ENCODE measurements around the gene PNMA8C.

The PNMA8C gene

GRCh38 chr19:46428239-46429135 lies at the start of gene PNMA8C:
Gene PNMA8C, minus strand, starts transcription at chr19:46428936. Its CDS starts 577 bp downstream, at chr19:46428359.
- DNase-seq (ENCODE audit: low spot score) = peak; percentile 67

DNA sequence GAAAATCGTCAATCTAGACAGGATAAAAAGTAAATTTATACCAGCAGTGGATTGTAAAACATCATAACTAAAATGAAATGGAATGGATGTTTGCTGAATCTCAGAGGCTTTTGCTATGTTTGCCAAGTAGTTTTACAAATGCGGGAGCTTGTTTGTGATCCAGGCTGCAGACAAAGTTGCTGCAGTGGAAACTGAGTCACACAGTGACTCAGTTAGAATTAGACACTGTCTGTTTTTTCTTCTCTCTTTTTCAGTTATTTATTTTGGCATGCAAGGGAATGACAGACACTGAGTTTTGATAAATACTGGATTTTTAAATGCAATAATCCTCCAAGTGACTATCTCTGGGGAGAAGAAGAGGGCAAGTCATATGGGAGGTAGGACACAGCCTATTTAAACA lies 47.2 kb upstream of the PNMA8C start:
- no peak for DNase-seq (ENCODE audit: low spot score)

- no peak for DNase-seq (ENCODE audit: low spot score)
Observed at GRCh38 chr19:46474211-46474610, 45.5 kb upstream of the PNMA8C start.

DNA sequence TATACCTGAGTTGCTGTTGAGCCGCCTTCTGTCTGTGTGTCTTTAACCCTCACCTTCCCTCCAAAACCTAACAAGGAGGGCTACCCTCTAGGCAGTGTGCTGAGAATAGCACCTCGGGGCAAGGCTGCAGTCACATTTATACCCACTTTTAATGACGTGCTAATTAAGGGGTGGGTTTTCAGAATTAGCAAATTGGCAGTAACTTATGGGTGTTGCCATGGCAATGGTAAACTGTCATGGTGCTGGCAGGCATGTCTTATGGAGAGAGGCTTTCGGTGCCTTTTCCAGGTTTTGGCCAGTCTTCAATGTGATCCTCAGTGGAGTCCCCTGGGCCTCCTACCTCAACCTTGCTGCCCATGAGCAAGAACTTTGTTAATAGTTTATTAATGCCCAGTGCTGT lies 43.9 kb upstream of the PNMA8C start:
- DNase-seq (ENCODE audit: low spot score) = no peak

- DNase-seq (ENCODE audit: low spot score) = no peak
Observed at GRCh38 chr19:46471811-46472543, 43.2 kb upstream of the PNMA8C start.

DNA sequence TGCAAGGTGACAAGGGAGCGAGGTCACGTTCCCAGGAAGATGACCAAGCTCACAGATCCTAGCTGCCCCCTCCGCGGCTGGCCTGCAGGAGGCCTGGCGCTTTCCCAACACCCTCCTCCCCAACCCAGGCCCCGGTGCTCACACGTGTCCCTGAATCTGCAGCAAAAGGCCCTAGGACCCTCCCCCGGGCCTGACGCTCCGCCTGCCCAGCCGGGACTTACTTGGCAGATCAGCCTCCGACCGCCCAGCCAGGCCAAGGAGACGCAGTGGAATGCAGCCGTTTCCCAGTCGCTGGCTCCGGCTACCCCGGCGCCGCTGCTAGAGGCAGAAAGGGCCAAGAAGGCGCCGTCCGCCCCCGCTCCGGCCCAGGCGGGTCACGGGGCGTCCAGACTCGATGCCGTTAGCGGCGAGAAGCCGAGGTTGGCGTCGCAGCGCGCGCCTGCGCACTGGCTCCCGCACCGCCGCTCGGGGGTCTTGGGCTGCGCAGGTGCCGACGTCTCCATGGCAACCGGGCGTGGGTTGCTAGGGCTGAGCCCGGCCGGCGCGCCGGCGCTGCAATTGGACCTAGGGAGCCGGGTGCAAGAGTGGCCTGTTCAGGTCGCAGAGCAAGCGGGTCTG lies 42.5 kb upstream of the PNMA8C start, which contains the start of gene PNMA8A:
TSS of gene PNMA8A (minus strand) at position 448 of the 618 bp plus-strand sequence. CDS start 528 bp downstream, outside the sequence.
- no peak for DNase-seq (ENCODE audit: low spot score)

- DNase-seq (ENCODE audit: low spot score) = no peak
Observed at GRCh38 chr19:46470376-46470775, 41.6 kb upstream of the PNMA8C start.

GRCh38 chr19:46469541-46470185 lies 40.9 kb upstream of the PNMA8C start:
- DNase-seq (ENCODE audit: low spot score) = no peak

GRCh38 chr19:46466536-46467196 lies 37.9 kb upstream of the PNMA8C start:
- no peak for DNase-seq (ENCODE audit: low spot score)

- no peak for DNase-seq (ENCODE audit: low spot score)
Observed at GRCh38 chr19:46463516-46463915, 34.8 kb upstream of the PNMA8C start.

DNA sequence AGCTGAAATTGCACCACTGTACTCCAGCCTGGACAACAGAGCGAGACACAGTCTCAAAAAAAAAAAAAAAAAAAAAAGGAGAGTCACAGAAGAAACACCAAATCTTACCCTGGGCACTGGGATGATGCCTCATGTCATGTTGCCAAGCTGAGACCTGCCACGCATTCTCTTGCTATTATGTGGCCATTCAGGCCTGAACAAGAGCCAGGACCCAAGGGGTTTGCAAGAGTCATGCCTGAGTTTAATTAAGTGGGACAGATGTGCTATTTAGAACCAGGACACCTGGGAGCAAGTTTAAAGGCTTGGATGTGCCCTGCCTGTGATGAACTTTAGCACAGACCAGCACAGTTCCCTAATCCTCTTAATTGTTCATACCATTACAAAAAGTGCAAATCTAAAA lies 32.8 kb upstream of the PNMA8C start:
- no peak for DNase-seq (ENCODE audit: low spot score)

- DNase-seq (ENCODE audit: low spot score) = no peak
Observed at GRCh38 chr19:46460981-46461380, 32.2 kb upstream of the PNMA8C start.

DNA sequence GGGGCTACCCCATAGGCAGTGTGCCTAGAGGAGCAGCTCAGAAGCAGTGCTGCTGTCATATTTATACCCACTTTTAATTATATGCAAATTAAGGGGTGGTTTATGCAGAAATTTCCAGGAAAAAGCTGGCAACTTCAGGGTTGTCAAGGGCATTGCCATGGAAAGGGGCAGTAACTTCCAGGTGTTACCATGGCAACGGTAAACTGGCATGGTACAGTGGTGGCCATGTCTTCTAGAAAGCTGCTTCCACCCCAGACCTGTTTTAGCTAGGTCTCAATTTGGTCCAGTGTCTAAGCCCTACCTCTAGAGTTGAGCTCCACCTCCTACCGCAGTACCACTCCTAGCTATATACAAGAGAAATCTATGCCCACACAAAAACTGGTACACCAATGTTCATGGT lies 31.3 kb upstream of the PNMA8C start:
- no peak for DNase-seq (ENCODE audit: low spot score)

GRCh38 chr19:46456930-46457329 lies 28.2 kb upstream of the PNMA8C start:
- no peak for DNase-seq (ENCODE audit: low spot score)

DNA sequence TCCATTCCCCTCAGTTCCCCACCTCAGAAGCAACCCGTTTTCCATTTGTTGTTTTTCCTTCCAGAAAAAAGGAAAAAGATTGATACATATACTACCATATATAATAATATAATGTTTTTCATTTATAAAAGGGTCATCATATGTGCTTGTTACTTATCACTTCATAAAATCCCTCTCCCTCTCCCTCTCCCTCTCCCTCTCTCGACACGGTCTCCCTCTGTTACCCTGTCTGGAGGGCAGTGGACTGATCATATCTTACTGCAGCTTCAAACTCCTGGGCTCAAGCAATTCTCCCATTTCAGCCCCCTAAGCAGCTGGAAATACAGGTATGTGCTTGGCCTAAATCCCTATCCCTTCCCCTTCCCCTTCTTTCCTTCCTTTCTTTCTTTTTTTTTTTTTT lies 25.5 kb upstream of the PNMA8C start:
- no peak for DNase-seq (ENCODE audit: low spot score)

DNA sequence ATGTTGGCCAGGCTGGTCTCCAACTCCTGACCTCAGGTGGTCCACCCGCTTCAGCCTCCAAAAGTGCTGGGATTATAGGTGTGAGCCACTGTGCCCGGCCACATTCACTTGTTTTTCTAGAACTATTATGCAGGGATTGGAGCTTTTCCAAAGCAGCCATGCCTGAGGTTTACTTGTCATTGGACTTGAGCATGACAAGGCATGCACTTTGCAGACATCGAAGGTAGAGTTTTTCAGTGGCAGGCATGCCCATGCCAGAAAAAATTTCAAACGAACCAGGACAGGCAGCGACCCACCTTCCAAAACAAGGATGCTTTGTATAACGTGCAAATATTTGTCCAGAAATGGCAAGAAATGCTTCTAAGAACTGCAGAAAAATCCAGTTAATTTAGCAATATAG lies 24.9 kb upstream of the PNMA8C start:
- DNase-seq (ENCODE audit: low spot score) = no peak

DNA sequence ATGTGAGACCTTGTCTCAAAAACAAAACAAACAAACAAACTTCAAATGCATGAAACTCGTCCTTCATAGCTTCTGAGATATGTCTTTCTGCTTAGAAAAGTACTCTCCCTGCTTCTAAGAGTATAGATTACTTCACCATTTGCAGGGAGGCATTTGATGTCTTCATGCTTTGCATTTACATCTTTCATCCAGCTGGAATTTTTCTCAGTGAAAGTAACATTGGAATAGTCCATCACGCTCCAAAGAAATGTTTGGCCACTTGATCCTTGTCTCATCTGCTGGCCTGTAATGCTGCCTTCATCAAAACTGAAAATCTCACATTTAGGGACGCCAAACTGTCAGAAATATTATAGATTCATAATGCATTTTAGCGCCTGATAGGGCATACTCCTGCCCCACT lies 23.4 kb upstream of the PNMA8C start:
- no peak for DNase-seq (ENCODE audit: low spot score)

- DNase-seq (ENCODE audit: low spot score) = no peak
Observed at GRCh38 chr19:46451352-46451751, 22.6 kb upstream of the PNMA8C start.

GRCh38 chr19:46450737-46451136 lies 22.0 kb upstream of the PNMA8C start:
- DNase-seq (ENCODE audit: low spot score) = no peak

- DNase-seq (ENCODE audit: low spot score) = no peak
Observed at GRCh38 chr19:46449228-46449627, 20.5 kb upstream of the PNMA8C start.

DNA sequence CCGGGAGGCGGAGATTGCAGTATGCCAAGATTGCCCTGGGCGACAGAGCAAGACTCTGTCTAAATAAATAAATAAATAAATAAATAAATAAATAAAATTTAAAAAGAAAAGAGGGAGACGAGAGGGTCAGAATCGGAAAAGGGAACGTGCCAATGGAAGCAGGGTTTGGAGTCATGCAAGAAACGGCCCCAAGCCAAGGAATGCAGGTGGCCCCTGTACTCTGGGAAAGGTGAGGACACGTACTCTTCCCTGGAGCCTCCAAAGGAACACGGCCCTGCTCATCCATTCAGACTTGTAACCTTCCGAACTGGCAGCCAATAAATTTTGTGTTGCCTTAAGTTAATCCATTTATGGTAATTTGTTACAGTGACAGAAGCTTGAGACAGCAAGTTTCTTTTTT lies 19.9 kb upstream of the PNMA8C start:
- no peak for DNase-seq (ENCODE audit: low spot score)

DNA sequence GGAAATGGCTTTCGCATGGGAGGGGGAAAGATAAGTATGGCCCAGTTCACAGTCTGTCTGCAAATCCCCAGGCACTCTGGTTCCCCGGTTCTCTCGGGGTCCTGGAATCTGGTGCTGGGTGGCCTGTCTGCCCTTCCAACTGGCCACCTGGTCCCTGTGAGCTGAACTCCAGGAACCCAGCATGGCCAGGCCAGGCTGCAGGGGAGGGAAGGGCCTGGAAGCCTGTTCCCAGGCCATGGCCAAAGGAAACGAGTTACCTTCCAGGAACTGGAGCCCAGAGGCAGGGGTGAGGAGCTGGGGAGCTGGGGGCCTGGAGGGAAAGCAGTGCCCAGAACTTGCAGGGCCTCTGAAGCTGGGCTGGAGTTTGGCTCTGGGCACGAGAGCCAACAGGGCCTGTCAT lies 19.1 kb upstream of the PNMA8C start:
- no peak for DNase-seq (ENCODE audit: low spot score)

All from SW480 (cell line).